Astrocyte (in vitro differentiated cells and primary cell): Measurements from ENCODE around the gene SYNPO2.

Experiments used
- EZH2 ChIP-seq: IDR thresholded peaks from 2 replicates; pipeline ENCODE4 v1.6.1; 2012; ENCODE audit warnings: mild to moderate bottlenecking, low read length, inconsistent platforms; ENCODE audit not compliant: insufficient read depth
- TF ChIP-seq, protein P1 (sequence below): IDR thresholded peaks from 2 replicates; pipeline ENCODE4 v1.5.1; 2011; ENCODE audit warnings: low read depth, mild to moderate bottlenecking, inconsistent platforms, low read length, moderate library complexity; ENCODE audit not compliant: insufficient read depth

DNA sequence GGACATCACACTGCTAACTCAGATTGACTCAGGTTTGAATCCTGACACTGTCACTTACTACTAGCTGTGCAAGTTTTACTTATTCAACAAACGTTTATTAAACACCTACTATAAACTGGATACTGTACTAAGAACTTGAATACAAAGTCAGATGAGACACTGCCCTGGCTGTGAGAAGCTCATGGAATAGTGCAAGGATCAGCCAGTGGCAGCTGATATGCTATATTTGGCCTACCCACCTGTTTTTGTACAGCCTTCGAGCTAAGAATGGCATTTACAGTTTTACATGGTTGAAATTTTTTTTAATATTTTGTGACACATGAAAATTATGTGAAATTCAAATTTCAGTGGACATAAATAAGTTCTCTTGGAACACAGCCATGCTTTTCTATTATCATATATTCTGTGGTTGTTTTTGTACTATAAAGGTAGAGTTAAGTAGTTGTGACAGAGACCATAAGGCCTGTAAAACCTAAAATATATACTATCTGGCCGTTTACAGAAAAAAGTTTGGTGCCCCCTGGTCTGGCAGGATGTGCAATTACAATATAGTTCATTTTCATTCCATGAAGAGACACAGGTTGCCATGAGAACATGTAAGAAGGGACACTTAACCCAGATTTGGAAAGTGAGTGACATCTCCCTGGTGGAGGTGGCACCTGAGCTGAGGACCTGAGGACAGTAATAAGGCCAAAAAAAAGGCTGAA, 49.3 kb upstream of the SYNPO2 start:
- TF ChIP-seq, protein P1, sequence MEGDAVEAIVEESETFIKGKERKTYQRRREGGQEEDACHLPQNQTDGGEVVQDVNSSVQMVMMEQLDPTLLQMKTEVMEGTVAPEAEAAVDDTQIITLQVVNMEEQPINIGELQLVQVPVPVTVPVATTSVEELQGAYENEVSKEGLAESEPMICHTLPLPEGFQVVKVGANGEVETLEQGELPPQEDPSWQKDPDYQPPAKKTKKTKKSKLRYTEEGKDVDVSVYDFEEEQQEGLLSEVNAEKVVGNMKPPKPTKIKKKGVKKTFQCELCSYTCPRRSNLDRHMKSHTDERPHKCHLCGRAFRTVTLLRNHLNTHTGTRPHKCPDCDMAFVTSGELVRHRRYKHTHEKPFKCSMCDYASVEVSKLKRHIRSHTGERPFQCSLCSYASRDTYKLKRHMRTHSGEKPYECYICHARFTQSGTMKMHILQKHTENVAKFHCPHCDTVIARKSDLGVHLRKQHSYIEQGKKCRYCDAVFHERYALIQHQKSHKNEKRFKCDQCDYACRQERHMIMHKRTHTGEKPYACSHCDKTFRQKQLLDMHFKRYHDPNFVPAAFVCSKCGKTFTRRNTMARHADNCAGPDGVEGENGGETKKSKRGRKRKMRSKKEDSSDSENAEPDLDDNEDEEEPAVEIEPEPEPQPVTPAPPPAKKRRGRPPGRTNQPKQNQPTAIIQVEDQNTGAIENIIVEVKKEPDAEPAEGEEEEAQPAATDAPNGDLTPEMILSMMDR: no peak
- no peak for TF ChIP-seq EZH2
